ENCODE data around the gene PKN1. TPM values are rescaled to one million over a fixed set of nuclear protein-coding genes. Genes with fewer than 3 reads are reported as not detected.
A peak's percentile ranks its signal among the peaks of the same experiment; 100 is the strongest.

Gene PKN1
- total and polyA plus RNA-seq, 2 of the 13 experiments (the other 11 are each of a cell fraction or from before 2014, with no cell fraction given): 45.7 to 54.5 TPM

DNA sequence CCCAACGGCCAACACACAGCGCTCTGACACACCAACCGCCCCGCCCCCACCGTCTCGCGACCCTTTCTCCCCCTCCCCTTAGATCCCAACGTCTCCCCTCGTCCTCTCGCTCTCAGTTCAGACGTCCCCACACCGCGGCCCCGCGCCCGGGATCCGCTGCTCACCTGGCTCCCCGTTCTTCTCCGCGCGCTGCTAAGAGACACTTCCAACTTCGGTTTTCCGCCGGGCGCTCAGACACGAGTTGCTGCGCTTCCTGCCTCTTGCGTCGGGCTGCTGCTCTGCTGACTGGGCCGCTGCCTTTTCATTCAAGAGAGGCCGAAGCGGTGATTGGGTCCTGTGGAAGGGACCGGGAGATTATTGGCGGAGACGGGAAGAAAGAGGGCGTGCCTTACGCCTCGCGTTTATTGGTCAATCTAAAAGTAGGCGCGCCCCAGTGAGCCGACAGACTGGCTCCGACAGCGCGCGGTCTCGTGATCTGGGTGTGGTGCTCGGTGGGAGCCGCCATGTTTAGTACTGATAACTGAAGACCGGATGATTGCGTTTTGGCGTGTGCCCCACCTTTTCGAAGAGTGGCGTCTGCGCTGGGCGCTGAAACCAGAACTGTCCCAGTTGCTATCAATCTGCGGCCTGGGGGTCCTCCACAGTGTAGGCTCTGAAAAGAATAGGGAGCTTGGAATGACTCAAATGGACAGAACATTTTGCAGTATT lies 13.8 kb upstream of the PKN1 start, which contains the start of gene DDX39A (continued):
- TF ChIP-seq, protein P1, sequence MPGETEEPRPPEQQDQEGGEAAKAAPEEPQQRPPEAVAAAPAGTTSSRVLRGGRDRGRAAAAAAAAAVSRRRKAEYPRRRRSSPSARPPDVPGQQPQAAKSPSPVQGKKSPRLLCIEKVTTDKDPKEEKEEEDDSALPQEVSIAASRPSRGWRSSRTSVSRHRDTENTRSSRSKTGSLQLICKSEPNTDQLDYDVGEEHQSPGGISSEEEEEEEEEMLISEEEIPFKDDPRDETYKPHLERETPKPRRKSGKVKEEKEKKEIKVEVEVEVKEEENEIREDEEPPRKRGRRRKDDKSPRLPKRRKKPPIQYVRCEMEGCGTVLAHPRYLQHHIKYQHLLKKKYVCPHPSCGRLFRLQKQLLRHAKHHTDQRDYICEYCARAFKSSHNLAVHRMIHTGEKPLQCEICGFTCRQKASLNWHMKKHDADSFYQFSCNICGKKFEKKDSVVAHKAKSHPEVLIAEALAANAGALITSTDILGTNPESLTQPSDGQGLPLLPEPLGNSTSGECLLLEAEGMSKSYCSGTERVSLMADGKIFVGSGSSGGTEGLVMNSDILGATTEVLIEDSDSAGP (CRISPR knock-in tag; IDR thresholded peaks at IDR 0.05; ENCODE audit: borderline replicate concordance): peak; percentile 56; the same call in 1 of the 2 replicates
- no peak for TF ChIP-seq FOXK2 (IDR thresholded peaks at IDR 0.05)
- TF ChIP-seq SIN3B (IDR thresholded peaks at IDR 0.05; ENCODE audit: low read length): 0 out of 2 replicates have a peak, but pooled peaks have one; percentile 46
- peak; percentile 71; the same call in 1 of the 2 replicates for TF ChIP-seq ARID2 (CRISPR knock-in tag; IDR thresholded peaks at IDR 0.05; ENCODE audit: borderline replicate concordance)
- peak; percentile 83 for TF ChIP-seq SNAPC2 (CRISPR knock-in tag; IDR thresholded peaks at IDR 0.05)
- TF ChIP-seq, protein P2, sequence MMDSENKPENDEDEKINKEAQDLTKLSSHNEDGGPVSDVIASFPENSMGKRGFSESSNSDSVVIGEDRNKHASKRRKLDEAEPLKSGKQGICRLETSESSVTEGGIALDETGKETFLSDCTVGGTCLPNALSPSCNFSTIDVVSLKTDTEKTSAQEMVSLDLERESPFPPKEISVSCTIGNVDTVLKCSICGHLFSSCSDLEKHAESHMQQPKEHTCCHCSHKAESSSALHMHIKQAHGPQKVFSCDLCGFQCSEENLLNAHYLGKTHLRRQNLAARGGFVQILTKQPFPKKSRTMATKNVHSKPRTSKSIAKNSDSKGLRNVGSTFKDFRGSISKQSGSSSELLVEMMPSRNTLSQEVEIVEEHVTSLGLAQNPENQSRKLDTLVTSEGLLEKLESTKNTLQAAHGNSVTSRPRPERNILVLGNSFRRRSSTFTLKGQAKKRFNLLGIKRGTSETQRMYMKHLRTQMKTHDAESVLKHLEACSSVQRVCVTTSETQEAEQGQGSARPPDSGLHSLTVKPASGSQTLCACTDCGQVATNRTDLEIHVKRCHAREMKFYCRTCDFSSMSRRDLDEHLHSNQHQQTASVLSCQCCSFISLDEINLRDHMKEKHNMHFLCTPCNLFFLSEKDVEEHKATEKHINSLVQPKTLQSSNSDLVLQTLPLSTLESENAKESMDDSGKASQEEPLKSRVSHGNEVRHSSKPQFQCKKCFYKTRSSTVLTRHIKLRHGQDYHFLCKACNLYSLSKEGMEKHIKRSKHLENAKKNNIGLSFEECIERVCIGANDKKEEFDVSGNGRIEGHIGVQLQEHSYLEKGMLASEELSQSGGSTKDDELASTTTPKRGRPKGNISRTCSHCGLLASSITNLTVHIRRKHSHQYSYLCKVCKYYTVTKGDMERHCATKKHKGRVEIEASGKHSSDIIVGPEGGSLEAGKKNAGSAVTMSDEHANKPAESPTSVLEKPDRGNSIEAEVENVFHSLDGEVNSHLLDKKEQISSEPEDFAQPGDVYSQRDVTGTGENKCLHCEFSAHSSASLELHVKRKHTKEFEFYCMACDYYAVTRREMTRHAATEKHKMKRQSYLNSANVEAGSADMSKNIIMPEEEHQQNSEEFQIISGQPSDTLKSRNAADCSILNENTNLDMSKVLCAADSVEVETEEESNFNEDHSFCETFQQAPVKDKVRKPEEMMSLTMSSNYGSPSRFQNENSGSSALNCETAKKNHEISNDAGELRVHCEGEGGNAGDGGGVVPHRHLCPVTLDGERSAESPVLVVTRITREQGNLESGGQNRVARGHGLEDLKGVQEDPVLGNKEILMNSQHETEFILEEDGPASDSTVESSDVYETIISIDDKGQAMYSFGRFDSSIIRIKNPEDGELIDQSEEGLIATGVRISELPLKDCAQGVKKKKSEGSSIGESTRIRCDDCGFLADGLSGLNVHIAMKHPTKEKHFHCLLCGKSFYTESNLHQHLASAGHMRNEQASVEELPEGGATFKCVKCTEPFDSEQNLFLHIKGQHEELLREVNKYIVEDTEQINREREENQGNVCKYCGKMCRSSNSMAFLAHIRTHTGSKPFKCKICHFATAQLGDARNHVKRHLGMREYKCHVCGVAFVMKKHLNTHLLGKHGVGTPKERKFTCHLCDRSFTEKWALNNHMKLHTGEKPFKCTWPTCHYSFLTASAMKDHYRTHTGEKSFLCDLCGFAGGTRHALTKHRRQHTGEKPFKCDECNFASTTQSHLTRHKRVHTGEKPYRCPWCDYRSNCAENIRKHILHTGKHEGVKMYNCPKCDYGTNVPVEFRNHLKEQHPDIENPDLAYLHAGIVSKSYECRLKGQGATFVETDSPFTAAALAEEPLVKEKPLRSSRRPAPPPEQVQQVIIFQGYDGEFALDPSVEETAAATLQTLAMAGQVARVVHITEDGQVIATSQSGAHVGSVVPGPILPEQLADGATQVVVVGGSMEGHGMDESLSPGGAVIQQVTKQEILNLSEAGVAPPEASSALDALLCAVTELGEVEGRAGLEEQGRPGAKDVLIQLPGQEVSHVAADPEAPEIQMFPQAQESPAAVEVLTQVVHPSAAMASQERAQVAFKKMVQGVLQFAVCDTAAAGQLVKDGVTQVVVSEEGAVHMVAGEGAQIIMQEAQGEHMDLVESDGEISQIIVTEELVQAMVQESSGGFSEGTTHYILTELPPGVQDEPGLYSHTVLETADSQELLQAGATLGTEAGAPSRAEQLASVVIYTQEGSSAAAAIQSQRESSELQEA (CRISPR knock-in tag; IDR thresholded peaks at IDR 0.05; ENCODE audit: not compliant biosample characterization): no peak
- peak; percentile 50; the same call in 1 of the 2 replicates for TF ChIP-seq ZNF451 (CRISPR knock-in tag; IDR thresholded peaks at IDR 0.05)
- no peak for TF ChIP-seq ZFP1 (CRISPR knock-in tag; IDR thresholded peaks at IDR 0.05)
- peak; percentile 85 for TF ChIP-seq SALL1 (CRISPR knock-in tag; IDR thresholded peaks at IDR 0.05)
- no peak for TF ChIP-seq ZNF614 (CRISPR knock-in tag; IDR thresholded peaks at IDR 0.05; ENCODE audit: borderline replicate concordance)
- no peak for TF ChIP-seq TRIM24 (CRISPR knock-in tag; IDR thresholded peaks at IDR 0.05)
- TF ChIP-seq, protein P3, sequence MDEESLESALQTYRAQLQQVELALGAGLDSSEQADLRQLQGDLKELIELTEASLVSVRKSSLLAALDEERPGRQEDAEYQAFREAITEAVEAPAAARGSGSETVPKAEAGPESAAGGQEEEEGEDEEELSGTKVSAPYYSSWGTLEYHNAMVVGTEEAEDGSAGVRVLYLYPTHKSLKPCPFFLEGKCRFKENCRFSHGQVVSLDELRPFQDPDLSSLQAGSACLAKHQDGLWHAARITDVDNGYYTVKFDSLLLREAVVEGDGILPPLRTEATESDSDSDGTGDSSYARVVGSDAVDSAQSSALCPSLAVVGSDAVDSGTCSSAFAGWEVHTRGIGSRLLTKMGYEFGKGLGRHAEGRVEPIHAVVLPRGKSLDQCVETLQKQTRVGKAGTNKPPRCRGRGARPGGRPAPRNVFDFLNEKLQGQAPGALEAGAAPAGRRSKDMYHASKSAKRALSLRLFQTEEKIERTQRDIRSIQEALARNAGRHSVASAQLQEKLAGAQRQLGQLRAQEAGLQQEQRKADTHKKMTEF (CRISPR knock-in tag; IDR thresholded peaks at IDR 0.05): peak; percentile 27
- TF ChIP-seq ZBTB1 (CRISPR knock-in tag; IDR thresholded peaks at IDR 0.05; ENCODE audit: borderline replicate concordance): no peak
- TF ChIP-seq ZNF446 (CRISPR knock-in tag; IDR thresholded peaks at IDR 0.05): peak; percentile 38; the same call in 1 of the 2 replicates
- TF ChIP-seq ZNF776 (CRISPR knock-in tag; IDR thresholded peaks at IDR 0.05): no peak
- peak; percentile 95 for TF ChIP-seq NFYB (CRISPR knock-in tag; IDR thresholded peaks at IDR 0.05)
- TF ChIP-seq HDAC1 (CRISPR knock-in tag; IDR thresholded peaks at IDR 0.05): peak; percentile 95

Measured in HepG2 (cell line).